Measurements from ENCODE around the gene KREMEN2. TPM values are rescaled to one million over a fixed set of nuclear protein-coding genes. Genes with fewer than 3 reads are reported as not detected.
A peak's percentile ranks its signal among the peaks of the same experiment; 100 is the strongest.

Gene KREMEN2
- total RNA-seq, 1 experiment from 2014 or later: 7.5 TPM

- no peaks in the 10 kb centered on the region for H3K9me3 Mint-ChIP-seq
- TF ChIP-seq ZNF219 (CRISPR knock-in tag; IDR thresholded peaks at IDR 0.05; ENCODE audit: borderline replicate concordance) (no peak), ARID4B (CRISPR knock-in tag; IDR thresholded peaks at IDR 0.05; ENCODE audit: borderline replicate concordance) (peak; percentile 55; the same call in 1 of the 2 replicates), E2F5 (CRISPR knock-in tag; IDR thresholded peaks at IDR 0.05) (peak; percentile 28; the same call in 1 of the 2 replicates)
- ChIA-PET POLR2A (interaction anchor here (2.1 to 2.8 kb wide), 3 partner anchors 8 to 28 kb away, joined by 9 to 11 read pairs (median 9); partner anchors contain the start of gene PAQR4), CTCF (interaction anchor here (1.5 to 3.9 kb wide), 4 partner anchors 10 to 150 kb away, joined by 3 to 46 read pairs (median 34); partner anchors contain the start of gene KREMEN2)
- peak overlapping the region; percentile 79 for H3K4me3 Mint-ChIP-seq
- peaks cover 24% of the 10 kb centered on the region for H3K4me1 Mint-ChIP-seq
- H3K27ac Mint-ChIP-seq: no peak overlapping the region
- DNase-seq (ENCODE audit: low spot score) (peak; percentile 63), ATAC-seq (peak; percentile 4)
- H3K36me3 Mint-ChIP-seq: no peaks in the 10 kb centered on the region
- H3K27me3 Mint-ChIP-seq (ENCODE audit: low read depth): peaks cover 6% of the 10 kb centered on the region; the same call in 1 of the 2 replicates
These were observed 15.7 kb downstream of the KREMEN2 start for GRCh38 chr16:2979669-2980226.

- peaks cover 24% of the 10 kb centered on the region for H3K4me1 Mint-ChIP-seq
- ChIA-PET POLR2A (interaction anchor here (0.7 to 2.8 kb wide), 8 partner anchors 8 to 47 kb away, joined by 3 to 11 read pairs (median 5); partner anchors contain the start of gene PAQR4), CTCF (interaction anchor here (0.6 to 3.9 kb wide), 17 partner anchors 8 to 149 kb away, joined by 3 to 46 read pairs (median 4); partner anchors contain the start of genes KREMEN2 and TNFRSF12A)
- H3K27ac Mint-ChIP-seq: peak within 1 kb of the TSS; percentile 91
- ATAC-seq (peak; percentile 72), DNase-seq (ENCODE audit: low spot score) (peak; percentile 89)
- H3K4me3 Mint-ChIP-seq: peak within 1 kb of the TSS; percentile 79
- no peaks in the 10 kb centered on the region for H3K9me3 Mint-ChIP-seq
- H3K36me3 Mint-ChIP-seq: no peaks in the 10 kb centered on the region
- H3K27me3 Mint-ChIP-seq (ENCODE audit: low read depth): peaks cover 6% of the 10 kb centered on the region; the same call in 1 of the 2 replicates
- TF ChIP-seq ZSCAN18 (CRISPR knock-in tag; IDR thresholded peaks at IDR 0.05) (no peak), AFF4 (CRISPR knock-in tag; IDR thresholded peaks at IDR 0.05; ENCODE audit: borderline replicate concordance) (no peak), ZNF512 (CRISPR knock-in tag; IDR thresholded peaks at IDR 0.05; ENCODE audit: borderline replicate concordance) (no peak), NFYB (CRISPR knock-in tag; conservative IDR thresholded peaks at IDR 0.05; ENCODE audit: low read depth) (no peak), PRRX2 (CRISPR knock-in tag; IDR thresholded peaks at IDR 0.05) (no peak), USF2 (CRISPR knock-in tag; IDR thresholded peaks at IDR 0.05) (peak; percentile 41; the same call in 1 of the 2 replicates), TCF7 (CRISPR knock-in tag; IDR thresholded peaks at IDR 0.05; ENCODE audit: low read depth) (no peak), MXD4 (CRISPR knock-in tag; IDR thresholded peaks at IDR 0.05; ENCODE audit: borderline replicate concordance) (no peak), E2F4 (CRISPR knock-in tag; IDR thresholded peaks at IDR 0.05; ENCODE audit: borderline replicate concordance, low read depth) (no peak; the same call in 1 of the 2 replicates), ZNF138 (CRISPR knock-in tag; conservative IDR thresholded peaks at IDR 0.05) (no peak), SMAD3 (CRISPR knock-in tag; IDR thresholded peaks at IDR 0.05; ENCODE audit: borderline replicate concordance) (no peak), ETV6 (CRISPR knock-in tag; IDR thresholded peaks at IDR 0.05) (peak; percentile 80; the same call in 1 of the 2 replicates)
These were observed 16.4 kb downstream of the KREMEN2 start, which contains the start of gene PKMYT1 for GRCh38 chr16:2980227-2981176. Gene PKMYT1, minus strand, starts transcription at chr16:2980446. Its CDS starts 789 bp downstream, at chr16:2979657.
